HPDE6-E6E7 (cell line): ENCODE measurements around the gene BRICD5.
"Not testable (repeated sequence)": the region's sequence is repeated elsewhere in the genome, so short reads cannot be mapped to it uniquely, and the experiment has no call there.

Experiments used
- DNase-seq: peaks from one replicate; pipeline ENCODE4 v3.0.0; 2011; ENCODE audit warnings: missing footprints; ENCODE audit errors: extremely low spot score

Gene BRICD5

DNA sequence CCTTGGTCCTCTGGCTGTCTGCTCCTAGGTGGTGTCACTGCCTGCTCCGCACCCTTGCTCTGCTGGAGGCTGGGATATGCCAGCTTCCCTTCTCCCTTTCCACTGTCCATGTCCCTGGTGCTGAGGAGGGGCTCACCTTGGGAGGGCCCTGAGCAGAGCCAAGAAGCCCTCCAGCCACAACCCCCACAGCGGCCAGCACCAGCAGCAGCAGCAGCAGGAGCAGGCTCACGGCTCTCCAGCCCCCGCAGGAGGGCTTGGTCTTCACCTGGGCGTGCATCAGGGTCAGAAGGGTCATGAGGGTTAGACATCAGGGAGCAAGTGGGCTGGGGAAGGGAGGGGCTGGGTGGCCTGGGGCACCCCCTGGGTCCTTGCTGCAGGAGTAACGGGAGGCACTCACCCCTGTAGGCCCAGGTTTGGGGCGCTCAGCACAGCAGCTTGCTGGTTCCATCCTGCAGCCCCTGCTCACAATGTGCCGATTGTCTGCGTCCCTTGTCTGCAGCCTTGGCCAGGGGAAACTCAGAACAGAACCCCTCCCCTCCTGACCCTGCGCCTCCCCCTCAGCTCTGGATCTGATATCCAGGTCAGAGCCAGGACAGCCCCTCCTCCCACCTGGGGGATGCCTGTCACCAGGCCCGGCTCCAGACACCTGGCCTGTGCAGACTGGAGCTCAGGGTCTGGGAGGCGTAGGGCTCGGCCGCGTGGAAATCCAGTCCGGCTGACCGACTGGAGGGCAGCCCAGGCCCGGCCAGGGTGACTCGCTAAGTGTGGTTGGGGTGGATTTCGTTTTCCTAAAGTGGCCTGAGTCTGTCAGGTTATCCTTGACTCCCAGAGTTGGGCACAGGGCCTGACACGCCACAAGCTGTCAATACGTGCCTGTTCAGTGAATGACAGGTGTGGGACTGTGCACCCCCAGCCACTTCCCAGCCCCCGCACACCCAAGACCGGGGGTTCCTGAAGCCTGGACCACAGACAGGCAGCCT is at the start of gene BRICD5:
TSS of gene BRICD5 (minus strand) at position 478 of the 980 bp plus-strand sequence. CDS start at position 448, 30 bp downstream.
- DNase-seq: no peak

DNA sequence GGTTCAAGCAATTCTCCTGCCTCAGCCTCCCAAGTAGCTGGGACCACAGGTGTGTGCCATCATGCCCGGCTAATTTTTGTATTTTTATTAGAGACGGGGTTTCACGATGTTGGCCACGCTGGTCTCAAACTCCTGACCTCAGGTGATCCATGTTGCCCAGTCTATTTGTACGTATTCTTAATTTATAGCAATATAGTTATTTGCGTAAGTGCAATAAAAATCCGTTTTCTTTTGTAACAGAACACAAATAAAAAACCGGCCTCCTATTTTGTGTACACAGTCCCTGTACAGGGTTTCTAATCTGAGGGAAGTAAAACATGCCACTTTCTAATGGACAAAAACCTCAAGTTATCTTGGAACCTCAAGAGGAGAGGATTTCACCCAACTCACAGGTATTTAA is 49.6 kb upstream of the BRICD5 start:
- DNase-seq: no peak

GRCh38 chr16:2258530-2258929 is 47.9 kb upstream of the BRICD5 start:
- DNase-seq: not testable (repeated sequence)

DNA sequence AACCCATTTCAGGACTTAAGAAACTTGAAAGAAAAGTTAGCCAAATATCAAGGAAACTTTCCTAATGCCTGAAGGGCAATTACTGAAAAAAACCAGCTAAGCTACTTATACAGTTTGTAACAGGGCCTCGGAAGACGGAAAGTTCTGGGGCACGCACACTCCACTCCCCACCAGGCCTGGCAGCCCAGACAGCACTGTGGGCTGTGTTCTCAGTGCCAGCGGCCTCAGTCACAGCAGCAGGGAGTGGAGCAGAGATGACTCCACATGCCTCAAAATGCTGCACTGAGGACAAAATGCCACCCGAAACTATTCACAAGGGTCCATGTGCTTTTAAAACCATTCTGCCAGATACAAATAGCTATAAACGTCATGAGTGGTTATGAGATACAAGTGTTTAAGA is 47.1 kb upstream of the BRICD5 start:
- no peak for DNase-seq

DNA sequence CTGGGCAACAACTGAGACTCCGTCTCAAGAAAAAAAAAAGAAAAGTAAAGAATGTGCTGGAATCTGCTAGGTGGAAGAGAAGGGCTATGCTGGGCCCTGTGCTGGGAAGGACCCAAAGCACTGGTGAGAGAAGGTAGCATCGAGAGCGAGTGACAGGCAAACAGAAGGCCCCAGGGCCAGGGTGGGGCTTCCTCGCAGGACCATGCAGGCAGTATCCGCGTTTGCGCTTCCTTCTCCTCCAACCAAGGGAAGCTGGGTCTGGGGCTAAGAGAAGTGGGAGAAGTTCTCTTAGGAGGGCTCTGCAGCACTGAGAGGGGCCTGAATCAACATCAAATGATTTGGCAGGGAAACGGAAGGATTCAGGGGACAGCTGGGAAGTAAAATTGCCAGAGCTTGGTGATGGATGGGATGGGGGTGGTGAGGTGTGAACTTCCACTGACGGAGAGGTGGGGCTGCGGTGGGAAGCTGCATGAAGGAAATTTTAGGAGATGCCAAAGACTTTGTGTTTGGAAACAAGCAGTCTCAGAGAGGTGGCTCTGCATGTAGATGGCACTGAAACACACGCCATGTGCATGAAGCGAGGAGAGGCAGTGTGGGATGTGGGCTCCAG is 46.0 kb upstream of the BRICD5 start:
- no peak for DNase-seq

- DNase-seq: no peak
These were observed 42.6 kb upstream of the BRICD5 start for GRCh38 chr16:2253293-2253692.

DNA sequence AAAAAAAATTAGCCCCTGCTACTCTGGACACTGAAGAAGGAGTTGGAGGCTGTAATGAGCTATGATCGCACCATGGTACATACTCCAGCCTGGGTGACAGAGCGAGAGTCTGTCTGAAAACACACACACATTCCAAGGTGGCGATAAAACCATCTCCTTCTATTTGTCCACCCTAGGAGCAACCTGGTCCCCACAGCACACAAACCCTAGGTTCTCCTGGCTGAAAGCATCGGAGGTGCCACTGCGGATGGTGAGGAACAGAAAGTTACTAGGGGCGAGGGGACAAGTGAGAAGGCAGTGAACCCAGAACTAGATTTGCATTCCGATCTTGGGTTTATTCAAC is 42.1 kb upstream of the BRICD5 start:
- no peak for DNase-seq

- DNase-seq: peak; percentile 97
These were observed 40.8 kb upstream of the BRICD5 start, which contains the start of gene ECI1 for GRCh38 chr16:2251296-2252111. Gene ECI1 (minus strand): TSS chr16:2251587. CDS start chr16:2251566, 21 bp downstream.

DNA sequence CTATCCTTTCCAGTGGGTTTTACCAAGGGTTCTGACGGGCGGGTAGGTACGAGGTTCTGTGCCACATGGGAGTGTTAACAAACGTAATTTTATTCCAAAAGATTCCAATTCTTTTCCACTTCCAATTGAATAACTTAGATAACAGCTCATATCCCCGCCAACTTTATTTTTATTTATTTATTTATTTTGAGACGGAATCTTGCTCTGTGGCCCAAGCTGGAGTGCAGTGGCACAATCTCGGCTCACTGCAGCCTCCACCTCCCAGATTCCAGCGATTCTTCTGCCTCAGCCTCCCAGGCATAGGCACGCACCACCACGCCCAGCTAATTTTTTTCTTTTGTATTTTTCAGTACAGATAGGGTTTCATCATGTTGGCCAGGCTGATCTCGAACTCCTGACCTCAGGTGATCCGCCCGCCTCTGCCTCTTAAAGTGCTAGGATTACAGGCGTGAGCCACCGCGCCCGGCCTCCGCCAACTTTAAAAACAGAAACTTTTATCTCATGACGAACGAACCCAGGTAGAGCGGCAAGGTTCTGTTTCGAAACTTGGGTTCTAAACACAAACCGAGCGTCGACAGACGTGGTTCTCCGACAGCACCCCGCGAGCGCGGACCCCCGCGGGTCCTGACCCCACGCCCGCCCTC is 40.1 kb upstream of the BRICD5 start:
- no peak for DNase-seq

DNA sequence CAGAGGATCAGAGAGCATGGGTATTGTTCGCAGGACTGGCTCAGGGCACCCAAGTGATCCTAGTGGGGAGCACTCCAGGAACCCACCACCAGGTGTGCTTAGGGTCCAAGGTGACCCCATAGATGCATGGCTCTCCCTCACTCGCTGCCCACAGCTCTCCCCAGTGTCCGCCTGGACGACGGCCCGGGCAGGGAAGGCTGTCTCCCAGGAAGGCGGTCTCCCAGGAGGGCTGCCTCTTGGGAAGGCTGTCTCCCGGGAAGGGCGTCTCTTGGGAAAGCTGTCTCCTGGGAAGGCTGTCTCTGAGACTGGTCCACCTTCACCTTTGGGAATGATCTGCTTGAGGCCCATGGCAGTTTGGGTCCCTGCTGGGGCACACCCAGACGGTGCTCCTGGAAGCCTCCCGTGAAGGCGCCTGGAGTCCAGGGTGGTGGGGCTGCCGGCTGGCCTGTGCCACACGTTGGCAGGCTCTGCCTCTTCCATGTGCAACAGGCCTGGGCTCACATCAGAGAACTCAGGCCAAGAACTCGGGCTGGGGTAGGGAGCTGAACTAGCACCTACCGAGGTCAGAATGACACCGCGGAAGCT is 35.7 kb upstream of the BRICD5 start:
- DNase-seq: no peak

GRCh38 chr16:2244926-2245795 is 34.5 kb upstream of the BRICD5 start:
- DNase-seq: no peak

DNA sequence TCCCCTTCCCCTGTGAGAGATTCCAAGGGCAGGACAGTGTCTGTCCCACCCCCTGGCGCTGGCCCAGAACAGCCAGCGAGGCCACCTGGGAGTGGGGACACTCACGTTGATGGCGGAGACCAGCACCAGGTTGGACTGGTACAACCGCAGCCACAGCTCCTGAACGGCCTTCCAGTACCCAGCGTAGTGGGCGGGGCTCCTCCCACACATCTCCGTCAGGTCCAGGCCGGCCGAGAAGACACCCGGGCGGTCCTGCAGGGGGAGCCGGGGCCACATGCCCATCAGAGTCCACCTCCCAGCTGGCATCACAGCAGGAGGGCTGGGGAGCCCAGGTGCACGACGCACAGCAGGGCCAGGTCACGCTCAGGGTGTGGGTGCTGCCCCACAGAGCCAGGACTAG is 33.6 kb upstream of the BRICD5 start:
- no peak for DNase-seq

- no peak for DNase-seq
These were observed 33.1 kb upstream of the BRICD5 start for GRCh38 chr16:2243781-2244180.

GRCh38 chr16:2243031-2243528 is 32.4 kb upstream of the BRICD5 start:
- DNase-seq: no peak

GRCh38 chr16:2242598-2242997 is 31.9 kb upstream of the BRICD5 start:
- no peak for DNase-seq

- DNase-seq: not testable (repeated sequence)
These were observed 29.7 kb upstream of the BRICD5 start for GRCh38 chr16:2240331-2240730.

DNA sequence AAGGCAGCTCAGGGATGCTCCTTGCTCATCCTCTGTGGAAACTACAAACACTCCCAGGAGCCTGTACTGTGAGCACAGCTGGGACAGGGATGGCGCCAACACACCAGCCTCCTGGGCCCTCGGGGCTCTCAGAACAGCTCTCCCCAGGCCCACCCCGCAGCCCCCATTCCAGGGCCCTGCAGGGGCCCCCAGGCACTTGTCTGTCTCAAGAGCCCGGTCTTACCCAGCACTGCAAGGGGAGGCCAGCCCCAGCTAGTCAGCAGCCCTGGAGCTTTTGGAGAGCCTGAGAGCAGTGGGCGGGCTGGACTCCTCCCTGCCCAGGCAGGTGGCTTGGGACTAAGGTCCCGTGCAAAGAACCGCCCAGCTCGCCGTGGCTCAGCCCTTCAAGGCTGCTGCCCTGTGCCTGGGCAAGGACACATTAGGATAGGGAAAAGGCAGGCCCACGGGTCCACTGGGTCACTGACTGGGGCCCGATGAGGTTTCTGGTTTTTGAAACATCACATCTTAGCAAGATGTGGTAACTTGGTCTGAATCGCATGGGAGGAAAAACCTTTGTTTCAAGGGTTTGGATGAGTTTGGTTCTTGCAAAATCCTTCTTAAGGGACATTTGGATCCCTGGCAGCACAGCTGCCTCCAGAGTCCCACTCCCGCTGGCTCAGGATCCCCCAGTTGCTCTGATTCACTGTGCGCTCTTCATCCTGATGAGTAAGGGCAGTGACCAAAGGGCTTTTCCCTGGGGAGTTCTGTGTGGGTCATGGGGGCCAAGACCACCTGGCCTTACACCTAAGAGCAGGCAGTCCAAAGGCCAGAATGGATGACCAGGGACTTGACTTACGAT is 28.4 kb upstream of the BRICD5 start:
- no peak for DNase-seq

DNA sequence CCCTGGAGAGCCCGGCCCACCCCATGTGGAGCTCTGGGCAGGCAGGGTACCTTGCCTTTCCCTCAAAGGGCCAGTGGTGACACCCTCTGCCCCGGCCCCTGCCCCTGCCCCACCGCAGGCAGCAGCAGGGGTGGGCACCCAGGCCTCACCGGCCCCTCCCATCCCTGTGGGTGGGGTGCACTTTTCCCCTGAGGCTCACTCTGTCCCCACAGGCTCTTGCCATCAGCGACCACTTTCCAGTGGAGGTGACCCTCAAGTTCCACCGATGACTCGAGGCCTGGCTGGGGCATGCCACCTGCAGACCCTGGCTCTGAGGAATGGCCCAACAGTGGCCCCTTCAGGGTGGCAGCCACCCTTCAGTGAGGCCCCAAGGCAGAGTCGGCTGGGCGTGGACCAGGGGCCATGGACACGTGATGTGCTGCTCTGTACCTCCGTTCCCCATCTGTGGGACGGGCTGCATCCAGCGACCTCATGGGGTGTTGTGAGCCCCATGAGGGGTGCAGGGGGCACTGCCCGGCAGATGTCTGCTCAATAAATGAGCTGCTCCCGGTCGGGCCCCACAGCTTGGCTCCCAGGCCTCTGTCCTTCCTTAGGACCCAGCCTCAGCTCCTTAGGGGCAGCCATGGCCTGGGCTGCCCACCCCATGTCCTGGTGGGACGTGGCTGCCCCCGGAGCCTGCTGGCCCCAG is 27.6 kb upstream of the BRICD5 start:
- no peak for DNase-seq
